Activated CD4-positive, alpha-beta memory T cell treated with anti-CD3 and anti-CD28 coated beads for 36 hours (primary cell): ENCODE data around the gene PIEZO2. TPM values are rescaled to one million over a fixed set of nuclear protein-coding genes. Genes with fewer than 3 reads are reported as not detected.
"Not testable (repeated sequence)": the region's sequence is repeated elsewhere in the genome, so short reads cannot be mapped to it uniquely, and the experiment has no call there.

Experiments used
- CTCF ChIA-PET: fragments of 350-600 bp; sonication (Branson Sonifier 250); formaldehyde crosslinking; loops from one replicate; lab custom pipeline; 2021; ENCODE audit warnings: antibody characterized with exemption, inconsistent platforms; lab: Charles Lee
- POLR2A ChIA-PET: fragments of 350-600 bp; sonication (Branson Sonifier 250); formaldehyde crosslinking; loops from one replicate; lab custom pipeline; 2021; ENCODE audit warnings: antibody characterized with exemption; lab: Charles Lee
- DNase-seq: peaks from one replicate; pipeline ENCODE4 v3.0.0-alpha.2; 2020
- H3K27ac Mint-ChIP-seq: one replicate; pipeline ENCODE4 v1.8.0; 2021; ENCODE audit warnings: mixed read lengths
- H3K27me3 Mint-ChIP-seq: one replicate; pipeline ENCODE4 v1.8.0; 2021; ENCODE audit warnings: mixed read lengths
- H3K36me3 Mint-ChIP-seq: one replicate; pipeline ENCODE4 v1.8.0; 2021; ENCODE audit warnings: mixed read lengths
- H3K4me1 Mint-ChIP-seq: one replicate; pipeline ENCODE4 v1.8.0; 2021; ENCODE audit warnings: low read depth, mixed read lengths
- H3K4me3 Mint-ChIP-seq: one replicate; pipeline ENCODE4 v1.8.0; 2021; ENCODE audit warnings: mild to moderate bottlenecking, mixed read lengths
- H3K9me3 Mint-ChIP-seq: one replicate; pipeline ENCODE4 v1.8.0; 2021; ENCODE audit warnings: mixed read lengths
- intact Hi-C: fragments of 100-400 bp; cut with micrococcal nuclease; formaldehyde crosslinking; loops from one replicate; pipeline ENCODE4 v1.15.1; 2023
- total RNA-seq, 2 experiments: library from RNA; stranded (reverse); gene quantifications; one replicate each; pipeline ENCODE4 v1.2.3, GENCODE V29; 2021

PIEZO2 gene
- total RNA-seq, 2 experiments from 2014 or later = not detected

- DNase-seq = no peak
- intact Hi-C loops = no loop called here
- CTCF ChIA-PET = no interaction called here
- no peak overlapping the region for H3K27ac Mint-ChIP-seq
- no peak overlapping the region for H3K4me3 Mint-ChIP-seq
- H3K4me1 Mint-ChIP-seq = no peaks in the 10 kb centered on the region
- H3K36me3 Mint-ChIP-seq = no peaks in the 10 kb centered on the region
- H3K27me3 Mint-ChIP-seq = no peaks in the 10 kb centered on the region
- POLR2A ChIA-PET = no interaction called here
- H3K9me3 Mint-ChIP-seq = no peaks in the 10 kb centered on the region
These were observed 479.8 kb downstream of the PIEZO2 start for GRCh38 chr18:10669441-10670100.

DNA sequence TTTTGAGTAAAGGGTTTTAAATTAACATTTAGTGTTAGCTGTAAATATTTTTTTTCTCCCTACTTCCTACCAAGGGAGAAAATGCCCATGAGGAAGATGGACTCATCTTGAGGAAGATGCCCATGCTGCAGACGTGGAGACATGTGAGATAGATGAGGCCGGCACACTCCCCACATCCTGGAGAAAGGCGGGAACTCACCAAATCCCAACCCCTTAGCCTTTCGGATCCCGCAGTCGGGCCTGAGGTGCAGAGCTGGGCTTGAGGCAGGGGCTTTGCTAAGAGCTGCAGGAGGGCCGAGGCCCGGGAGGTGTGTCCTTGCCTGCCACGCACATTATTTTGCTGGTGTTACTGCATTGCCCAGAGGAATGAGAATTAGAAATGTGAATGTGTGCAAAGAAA is 485.6 kb downstream of the PIEZO2 start:
- H3K36me3 Mint-ChIP-seq = no peaks in the 10 kb centered on the region
- no peaks in the 10 kb centered on the region for H3K4me1 Mint-ChIP-seq
- intact Hi-C loops = no loop called here
- H3K27ac Mint-ChIP-seq = no peak overlapping the region
- ChIA-PET POLR2A (no interaction called here), CTCF (no interaction called here)
- peaks cover 13% of the 10 kb centered on the region for H3K27me3 Mint-ChIP-seq
- DNase-seq = no peak
- H3K4me3 Mint-ChIP-seq = no peak overlapping the region
- H3K9me3 Mint-ChIP-seq = no peaks in the 10 kb centered on the region

DNA sequence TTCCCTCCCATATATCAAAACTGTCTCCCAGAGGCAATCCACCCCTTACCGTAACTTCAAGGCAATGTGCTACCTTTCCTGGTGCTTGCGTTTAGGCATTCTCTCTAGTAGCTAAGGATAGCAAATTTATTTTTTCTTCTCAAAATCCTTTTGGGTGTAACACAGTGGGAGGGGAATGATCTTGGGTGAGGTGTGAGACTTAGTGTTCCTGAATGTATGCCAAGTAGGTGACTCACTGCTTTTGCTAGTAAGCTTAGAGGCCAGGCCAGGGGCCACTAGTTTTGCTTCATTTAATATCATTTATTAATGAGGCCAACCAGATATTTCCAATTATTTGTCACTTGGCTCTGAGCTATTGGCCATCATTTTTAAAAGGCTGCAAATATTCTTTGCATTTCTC is 488.1 kb downstream of the PIEZO2 start:
- intact Hi-C loops = no loop called here
- H3K27me3 Mint-ChIP-seq = peaks cover 13% of the 10 kb centered on the region
- no peaks in the 10 kb centered on the region for H3K36me3 Mint-ChIP-seq
- ChIA-PET POLR2A (no interaction called here), CTCF (no interaction called here)
- DNase-seq = no peak
- H3K4me3 Mint-ChIP-seq = no peak overlapping the region
- no peaks in the 10 kb centered on the region for H3K4me1 Mint-ChIP-seq
- H3K27ac Mint-ChIP-seq = no peak overlapping the region
- no peaks in the 10 kb centered on the region for H3K9me3 Mint-ChIP-seq

DNA sequence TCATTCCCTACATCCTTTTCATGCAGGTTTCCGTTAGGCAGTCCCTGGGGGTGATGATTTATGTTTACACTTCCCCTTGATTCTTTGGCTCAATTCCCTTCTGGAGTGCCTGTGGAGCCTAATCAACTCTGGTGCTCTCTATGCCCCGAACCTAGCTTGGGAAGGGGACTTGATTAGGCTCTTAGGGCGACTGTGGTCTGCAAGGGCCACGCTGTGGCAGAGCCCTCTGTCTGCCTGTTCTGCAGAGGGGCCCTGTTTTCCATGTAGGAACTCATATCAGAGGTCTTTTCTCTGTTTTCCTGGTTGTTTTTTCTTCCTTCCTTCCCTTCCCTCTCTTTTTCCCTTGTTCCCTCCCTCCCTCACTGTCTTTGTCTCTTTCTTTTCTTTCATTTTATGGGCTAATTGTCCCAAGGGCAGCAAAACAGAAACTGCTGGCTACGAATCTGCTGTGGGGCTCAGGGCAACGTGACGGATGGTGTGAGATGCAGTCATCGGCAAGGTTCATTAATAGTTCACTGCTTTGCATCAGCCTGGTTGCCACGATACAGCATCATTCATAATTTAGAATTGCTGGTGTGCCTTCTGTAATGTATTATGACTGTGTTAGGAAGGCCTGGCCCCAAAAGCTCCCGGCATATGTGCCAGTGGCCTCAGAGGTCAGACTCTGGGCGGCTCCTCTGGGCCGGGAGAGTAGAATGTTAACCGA is 489.0 kb downstream of the PIEZO2 start:
- H3K4me3 Mint-ChIP-seq = no peak overlapping the region
- ChIA-PET CTCF (no interaction called here), POLR2A (no interaction called here)
- intact Hi-C loops = no loop called here
- H3K9me3 Mint-ChIP-seq = no peaks in the 10 kb centered on the region
- no peaks in the 10 kb centered on the region for H3K36me3 Mint-ChIP-seq
- DNase-seq = no peak
- H3K4me1 Mint-ChIP-seq = no peaks in the 10 kb centered on the region
- peaks cover 13% of the 10 kb centered on the region for H3K27me3 Mint-ChIP-seq
- H3K27ac Mint-ChIP-seq = no peak overlapping the region

DNA sequence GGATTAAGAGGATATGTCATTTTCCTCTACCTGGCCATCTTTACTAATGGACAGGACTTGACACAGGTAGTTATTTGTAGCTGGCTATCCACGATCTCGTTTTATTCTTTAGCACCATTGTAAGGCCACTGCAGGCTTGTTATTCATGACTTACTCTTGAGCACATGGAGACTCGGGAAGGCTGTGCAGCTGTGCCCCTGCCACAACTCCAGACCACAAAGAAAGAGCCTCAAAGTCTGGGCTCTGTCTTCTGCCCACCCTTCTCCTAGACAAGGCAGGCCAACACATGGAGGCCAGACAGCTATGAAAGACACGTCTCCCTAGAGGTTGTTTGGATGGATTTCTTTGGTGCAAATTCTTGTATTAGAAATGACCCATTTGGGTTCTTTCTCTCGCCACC is 489.8 kb downstream of the PIEZO2 start:
- ChIA-PET POLR2A (no interaction called here), CTCF (no interaction called here)
- Mint-ChIP-seq H3K9me3 (no peaks in the 10 kb centered on the region), H3K4me3 (no peak overlapping the region), H3K27ac (no peak overlapping the region), H3K27me3 (peaks cover 13% of the 10 kb centered on the region), H3K4me1 (no peaks in the 10 kb centered on the region), H3K36me3 (no peaks in the 10 kb centered on the region)
- intact Hi-C loops = no loop called here
- DNase-seq = no peak

DNA sequence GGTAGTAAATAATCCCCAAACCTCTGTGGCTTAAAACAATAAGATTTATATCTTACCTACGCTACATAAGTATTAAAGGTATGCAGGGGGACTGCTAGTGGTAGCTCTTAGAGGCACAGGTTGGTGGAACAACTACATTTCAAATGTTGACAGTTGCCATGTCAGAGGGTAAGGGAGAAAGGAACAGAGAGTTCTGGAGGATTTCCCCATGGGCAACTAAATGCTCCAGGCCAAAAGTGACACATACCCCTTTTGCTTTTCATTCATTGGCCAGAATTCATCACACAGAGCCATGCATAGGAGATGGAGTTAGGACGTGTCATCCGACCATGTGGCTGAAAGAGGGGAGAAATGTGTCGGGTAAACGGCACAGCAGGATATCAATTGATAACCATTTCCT is 490.4 kb downstream of the PIEZO2 start:
- DNase-seq = no peak
- Mint-ChIP-seq H3K9me3 (no peaks in the 10 kb centered on the region), H3K27ac (no peak overlapping the region), H3K27me3 (peaks cover 13% of the 10 kb centered on the region), H3K4me1 (no peaks in the 10 kb centered on the region), H3K36me3 (no peaks in the 10 kb centered on the region), H3K4me3 (no peak overlapping the region)
- POLR2A ChIA-PET = no interaction called here
- CTCF ChIA-PET = no interaction called here
- intact Hi-C loops = no loop called here

- H3K27me3 Mint-ChIP-seq, H3K27ac Mint-ChIP-seq, POLR2A ChIA-PET: not testable (repeated sequence)
These were observed 505.4 kb downstream of the PIEZO2 start for GRCh38 chr18:10644003-10644402.

DNA sequence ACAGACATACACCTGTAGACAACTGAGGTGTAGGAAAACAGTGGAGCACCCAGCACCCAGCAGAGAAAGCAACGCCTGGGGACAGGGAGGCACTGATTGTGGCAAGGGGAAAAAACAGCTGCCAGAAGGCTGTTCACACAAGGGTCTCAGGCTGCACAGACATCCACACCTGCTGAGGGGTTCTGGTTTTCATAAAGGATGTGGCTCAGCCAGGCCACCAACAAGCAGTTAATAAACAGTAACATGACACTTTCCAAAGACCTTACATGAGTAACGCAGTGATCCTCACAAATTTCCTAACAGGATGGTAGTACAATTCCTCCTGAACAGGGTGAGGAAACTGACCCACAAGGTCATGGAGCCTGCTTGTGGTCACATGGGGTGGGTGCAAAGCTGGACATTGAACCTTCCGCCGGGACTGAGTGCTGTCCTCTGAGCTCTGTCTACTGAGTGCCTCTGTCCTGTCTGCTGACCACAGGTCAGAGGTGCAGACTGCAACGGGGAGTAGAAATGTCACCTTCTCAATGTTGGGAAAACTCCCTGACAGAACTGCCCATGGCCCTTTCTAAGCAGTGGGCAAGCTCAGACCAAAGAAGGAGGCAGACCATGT is 506.3 kb downstream of the PIEZO2 start:
- H3K9me3 Mint-ChIP-seq, intact Hi-C loops, H3K4me1 Mint-ChIP-seq, H3K36me3 Mint-ChIP-seq, CTCF ChIA-PET, H3K4me3 Mint-ChIP-seq, H3K27me3 Mint-ChIP-seq, DNase-seq, POLR2A ChIA-PET, H3K27ac Mint-ChIP-seq: not testable (repeated sequence)

More at GRCh38 chr18:10644003-10644402, 505.4 kb downstream of the PIEZO2 start:
- CTCF ChIA-PET, H3K9me3 Mint-ChIP-seq, H3K4me3 Mint-ChIP-seq, H3K36me3 Mint-ChIP-seq, intact Hi-C loops, DNase-seq, H3K4me1 Mint-ChIP-seq: not testable (repeated sequence)

- H3K27ac Mint-ChIP-seq, H3K27me3 Mint-ChIP-seq, CTCF ChIA-PET, H3K9me3 Mint-ChIP-seq, H3K4me1 Mint-ChIP-seq, H3K4me3 Mint-ChIP-seq, intact Hi-C loops, DNase-seq, H3K36me3 Mint-ChIP-seq, POLR2A ChIA-PET: not testable (repeated sequence)
These were observed 510.9 kb downstream of the PIEZO2 start for GRCh38 chr18:10638539-10638885.

DNA sequence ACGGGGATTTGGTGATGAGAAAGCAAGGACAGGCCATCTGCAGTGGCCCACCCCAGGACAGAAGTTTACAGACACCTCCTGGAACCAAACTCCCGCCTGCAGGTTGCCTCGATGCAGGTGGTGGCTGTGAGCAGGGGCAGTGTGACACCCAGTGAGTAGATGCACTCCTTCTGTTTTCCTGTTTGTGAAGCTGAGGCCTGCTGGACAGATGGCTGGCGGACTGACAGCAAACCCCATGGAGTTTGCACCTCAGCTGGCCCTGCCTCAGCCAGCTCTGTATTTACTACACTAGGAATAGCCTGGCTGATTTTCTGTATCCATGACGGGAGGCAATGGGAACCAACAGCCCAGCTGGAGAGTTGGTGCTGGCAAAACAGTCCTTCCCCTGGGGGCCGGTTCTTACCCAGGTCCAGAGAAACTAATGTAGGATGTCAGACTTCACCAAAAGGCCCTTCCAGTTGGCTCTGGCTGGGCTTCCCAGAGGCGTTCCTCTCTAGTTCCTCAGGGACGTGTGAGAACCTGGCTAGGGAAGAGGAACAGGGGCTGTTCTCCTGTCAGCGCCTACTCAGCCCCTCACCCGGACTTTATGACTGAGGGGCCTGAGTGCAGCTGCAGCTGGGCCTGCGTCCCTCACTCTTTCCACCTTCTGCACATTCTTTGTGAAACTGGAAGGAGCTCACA is 511.4 kb downstream of the PIEZO2 start:
- H3K27me3 Mint-ChIP-seq, CTCF ChIA-PET, intact Hi-C loops, H3K4me3 Mint-ChIP-seq, H3K4me1 Mint-ChIP-seq, DNase-seq, H3K36me3 Mint-ChIP-seq, H3K9me3 Mint-ChIP-seq, POLR2A ChIA-PET, H3K27ac Mint-ChIP-seq: not testable (repeated sequence)

DNA sequence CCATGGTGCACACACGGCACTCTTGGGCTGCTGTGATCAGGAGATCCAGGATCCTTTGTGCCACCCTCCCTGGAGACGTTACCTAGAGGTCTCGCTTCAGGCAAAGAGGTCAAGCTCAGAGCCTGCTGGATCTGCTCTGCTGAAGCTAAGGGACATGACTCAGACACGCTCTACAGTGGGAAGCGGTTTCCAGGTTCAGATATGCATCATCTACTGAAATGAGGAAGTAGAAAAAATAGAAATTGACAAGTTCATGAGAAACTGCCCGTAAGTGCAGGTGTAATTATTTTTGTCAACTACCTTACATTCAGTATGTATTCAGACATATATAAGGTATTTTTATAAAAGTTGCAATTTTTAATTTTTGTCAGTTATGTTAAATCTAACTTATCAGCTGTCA is 520.3 kb downstream of the PIEZO2 start:
- H3K27ac Mint-ChIP-seq, intact Hi-C loops, H3K4me1 Mint-ChIP-seq, CTCF ChIA-PET, DNase-seq, POLR2A ChIA-PET, H3K27me3 Mint-ChIP-seq, H3K9me3 Mint-ChIP-seq, H3K4me3 Mint-ChIP-seq, H3K36me3 Mint-ChIP-seq: not testable (repeated sequence)

GRCh38 chr18:10626606-10627213 is 522.7 kb downstream of the PIEZO2 start:
- CTCF ChIA-PET, H3K9me3 Mint-ChIP-seq, H3K4me1 Mint-ChIP-seq, H3K27ac Mint-ChIP-seq, DNase-seq, H3K27me3 Mint-ChIP-seq, H3K4me3 Mint-ChIP-seq, POLR2A ChIA-PET, intact Hi-C loops, H3K36me3 Mint-ChIP-seq: not testable (repeated sequence)
